Lower leg skin (tissue), 4 donors: ENCODE data around the gene ITIH2. TPM values are rescaled to one million over a fixed set of nuclear protein-coding genes. Genes with fewer than 3 reads are reported as not detected.

ENCODE experiments used
- DNase-seq, 2 donors: peaks; one replicate each; pipeline ENCODE4 v3.0.0-alpha.2; 2019; ENCODE audit warnings: low spot score in 2 of 2
- H3K4me3 ChIP-seq: fragments of 200-600 bp; sonication (generic); 2 replicates; pipeline ENCODE4 v1.5.1; 2017; ENCODE audit warnings: mild to moderate bottlenecking, low read depth; ENCODE audit not compliant: poor library complexity, severe bottlenecking
- POLR2A ChIP-seq, 2 donors: fragments of 450-650 bp; IDR thresholded peaks; one replicate each; pipeline ENCODE4 v1.6.1; 2016 to 2017; ENCODE audit warnings: antibody characterized with exemption in 2 of 2, mild to moderate bottlenecking in 1 of 2, moderate library complexity in 1 of 2
- WGBS, 2 donors: methylation state at CpG; one replicate each; pipeline ENCODE4 v1.1.5; 2018; 5-methylcytosine and 5-hydroxymethylcytosine counted together
- intact Hi-C: fragments of 100-400 bp; cut with DNase I; formaldehyde crosslinking; loops from one replicate; pipeline ENCODE4 v1.15.0; 2023; ENCODE audit warnings: low total_unique reads
- total RNA-seq, 4 donors: library from RNA; depleted of rRNA; stranded (reverse); fragments of >200 nt; gene quantifications; one replicate each; pipeline ENCODE4 v1.1.0, GENCODE V29; 2016
- TF ChIP-seq, protein P1 (sequence below), 3 donors: fragments of 450-650 bp; IDR thresholded peaks; one replicate each; pipeline ENCODE4 v1.5.1; 2016; ENCODE audit warnings: antibody characterized with exemption in 3 of 3, mild to moderate bottlenecking in 3 of 3, moderate library complexity in 2 of 3

Gene ITIH2
- total RNA-seq, 4 donors from 2014 or later: not detected

DNA sequence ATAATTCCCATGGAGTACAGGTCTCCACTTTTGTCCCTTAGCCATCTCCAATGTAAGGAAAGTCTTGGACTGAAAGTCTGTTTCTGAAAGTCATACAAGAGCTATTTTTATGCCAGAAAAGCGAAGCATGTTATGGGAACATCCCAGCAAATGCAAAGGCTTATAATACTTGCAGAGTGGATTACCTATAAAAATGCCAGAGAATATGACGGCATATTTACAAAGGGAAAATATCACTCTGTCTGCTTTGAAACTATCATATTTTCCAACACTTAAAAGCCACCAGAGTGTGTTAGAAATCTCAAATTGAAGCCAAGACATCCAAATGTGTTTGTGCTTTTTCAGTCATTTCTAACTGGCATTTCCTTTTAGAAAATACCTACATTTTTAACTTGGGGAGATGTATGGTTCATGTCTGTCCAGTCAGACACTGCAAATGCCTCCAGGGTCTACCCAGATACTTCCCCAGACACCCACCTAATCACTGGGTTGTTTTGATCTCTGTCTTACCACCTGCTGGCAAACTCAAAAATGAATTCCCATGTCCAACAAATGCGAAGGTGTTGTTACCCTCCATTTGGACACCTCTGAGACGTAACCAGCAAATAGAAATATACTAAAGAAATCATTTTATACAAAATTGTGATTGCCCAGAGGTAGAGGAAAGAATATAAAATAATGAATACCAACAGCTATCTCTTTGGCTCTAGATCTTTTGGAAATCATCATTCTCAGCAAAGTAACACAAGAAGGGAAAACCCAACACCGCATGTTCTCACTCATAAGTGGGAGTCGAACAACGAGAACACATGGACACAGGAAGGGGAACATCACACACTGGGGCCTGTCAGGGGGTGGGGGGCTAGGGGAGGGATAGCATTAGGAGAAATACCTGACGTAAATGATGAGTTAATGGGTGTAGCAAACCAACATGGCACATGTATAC is 1.2 kb downstream of the ITIH2 start:
- intact Hi-C loops: no loop called here
- H3K4me3 ChIP-seq: no peak overlapping the region
- TF ChIP-seq POLR2A (IDR thresholded peaks at IDR 0.05): no peak
- TF ChIP-seq, protein P1, sequence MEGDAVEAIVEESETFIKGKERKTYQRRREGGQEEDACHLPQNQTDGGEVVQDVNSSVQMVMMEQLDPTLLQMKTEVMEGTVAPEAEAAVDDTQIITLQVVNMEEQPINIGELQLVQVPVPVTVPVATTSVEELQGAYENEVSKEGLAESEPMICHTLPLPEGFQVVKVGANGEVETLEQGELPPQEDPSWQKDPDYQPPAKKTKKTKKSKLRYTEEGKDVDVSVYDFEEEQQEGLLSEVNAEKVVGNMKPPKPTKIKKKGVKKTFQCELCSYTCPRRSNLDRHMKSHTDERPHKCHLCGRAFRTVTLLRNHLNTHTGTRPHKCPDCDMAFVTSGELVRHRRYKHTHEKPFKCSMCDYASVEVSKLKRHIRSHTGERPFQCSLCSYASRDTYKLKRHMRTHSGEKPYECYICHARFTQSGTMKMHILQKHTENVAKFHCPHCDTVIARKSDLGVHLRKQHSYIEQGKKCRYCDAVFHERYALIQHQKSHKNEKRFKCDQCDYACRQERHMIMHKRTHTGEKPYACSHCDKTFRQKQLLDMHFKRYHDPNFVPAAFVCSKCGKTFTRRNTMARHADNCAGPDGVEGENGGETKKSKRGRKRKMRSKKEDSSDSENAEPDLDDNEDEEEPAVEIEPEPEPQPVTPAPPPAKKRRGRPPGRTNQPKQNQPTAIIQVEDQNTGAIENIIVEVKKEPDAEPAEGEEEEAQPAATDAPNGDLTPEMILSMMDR (IDR thresholded peaks at IDR 0.05): no peak
- no peak for DNase-seq
- WGBS, 2 donors: 68 to 80% methylated on average over 8 of the region's 8 CpGs

- H3K4me3 ChIP-seq: no peak overlapping the region
- TF ChIP-seq, protein P1 (IDR thresholded peaks at IDR 0.05): no peak
- TF ChIP-seq POLR2A (IDR thresholded peaks at IDR 0.05): no peak
- no peak for DNase-seq
- intact Hi-C loops: no loop called here
- 78 to 86% methylated on average over 3 of the region's 3 CpGs for WGBS, 2 donors
Observed at GRCh38 chr10:7705341-7705740, 2.2 kb downstream of the ITIH2 start.

GRCh38 chr10:7706534-7707073 is 3.5 kb downstream of the ITIH2 start:
- intact Hi-C loops: no loop called here
- 79% methylated on average over 4 of the region's 4 CpGs for WGBS, 2 donors

DNA sequence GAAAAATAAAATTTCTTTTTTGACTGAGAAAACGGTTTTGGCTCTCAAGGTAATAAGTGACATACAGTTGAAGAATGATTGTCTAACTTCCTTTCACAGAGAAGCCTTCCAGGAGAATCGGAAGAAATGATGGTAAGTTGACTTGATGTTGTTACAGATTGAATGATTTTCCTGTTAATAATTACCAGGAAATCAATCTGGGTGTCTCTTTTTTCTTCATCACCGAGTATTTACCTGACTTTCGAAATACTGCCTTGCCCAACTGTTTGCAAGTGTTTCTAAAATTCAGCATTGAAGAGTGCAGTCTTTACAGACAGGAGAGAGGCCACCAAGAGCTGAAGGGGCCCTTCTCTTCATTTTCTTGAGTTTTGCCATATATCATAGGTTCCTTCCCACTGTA is 4.0 kb downstream of the ITIH2 start:
- no peak overlapping the region for H3K4me3 ChIP-seq
- TF ChIP-seq POLR2A (IDR thresholded peaks at IDR 0.05): no peak
- TF ChIP-seq, protein P1 (IDR thresholded peaks at IDR 0.05): no peak
- WGBS, 2 donors: 64 to 70% methylated on average over 4 of the region's 4 CpGs
- intact Hi-C loops: no loop called here
- no peak for DNase-seq

More at GRCh38 chr10:7706534-7707073, 3.5 kb downstream of the ITIH2 start:
- no peak overlapping the region for H3K4me3 ChIP-seq
- TF ChIP-seq, protein P1 (IDR thresholded peaks at IDR 0.05): no peak
- no peak for TF ChIP-seq POLR2A (IDR thresholded peaks at IDR 0.05)
- no peak for DNase-seq

DNA sequence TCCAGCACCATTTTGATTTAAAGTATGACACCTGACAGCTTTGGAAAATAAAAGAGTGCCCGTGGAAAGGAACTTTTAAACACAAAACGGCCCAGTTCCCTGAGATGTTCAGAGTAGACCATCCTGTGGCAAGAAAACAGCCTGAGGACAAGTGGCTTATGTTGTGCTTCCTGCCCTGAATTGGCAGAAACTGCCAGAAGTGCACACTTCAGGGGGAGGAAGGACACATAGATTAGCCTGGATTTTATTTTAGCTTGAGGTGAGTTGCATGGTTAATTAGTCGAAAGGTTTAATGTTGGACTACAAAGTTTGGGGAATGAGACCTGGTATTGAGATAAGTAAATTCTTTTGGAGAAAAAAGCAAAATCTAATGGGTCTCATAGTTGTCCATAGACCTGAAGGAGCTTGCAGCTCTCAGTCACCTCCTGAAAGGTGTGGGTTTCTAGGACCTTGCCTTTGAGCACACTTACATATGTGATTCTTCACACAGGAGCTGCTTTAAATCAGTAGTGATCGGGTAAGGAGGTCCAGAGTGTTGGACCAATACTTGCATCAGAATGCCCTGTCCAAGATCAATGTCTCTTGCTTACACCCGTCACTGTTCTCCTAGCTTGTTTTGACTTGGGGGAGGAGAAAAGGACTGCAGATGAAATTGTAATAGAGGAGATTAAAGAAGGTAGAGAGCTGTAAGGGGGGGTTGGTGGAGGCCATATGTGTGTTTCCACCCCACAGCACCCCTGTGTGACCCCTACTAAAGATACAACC is 4.9 kb downstream of the ITIH2 start:
- no peak overlapping the region for H3K4me3 ChIP-seq
- TF ChIP-seq, protein P1 (IDR thresholded peaks at IDR 0.05): no peak
- no peak for TF ChIP-seq POLR2A (IDR thresholded peaks at IDR 0.05)
- DNase-seq: no peak
- 69 to 76% methylated on average over 5 of the region's 5 CpGs for WGBS, 2 donors
- intact Hi-C loops: no loop called here
